C4-2B (cell line): ENCODE data around the gene TAF3.

Experiments used
- CTCF ChIP-seq: fragments of 450-650 bp; conservative IDR thresholded peaks from 2 replicates; pipeline ENCODE4 v1.5.1; 2017; ENCODE audit warnings: mild to moderate bottlenecking
- ZFX ChIP-seq: fragments of 450-650 bp; IDR thresholded peaks from 2 replicates; pipeline ENCODE4 v1.6.1; 2017

DNA sequence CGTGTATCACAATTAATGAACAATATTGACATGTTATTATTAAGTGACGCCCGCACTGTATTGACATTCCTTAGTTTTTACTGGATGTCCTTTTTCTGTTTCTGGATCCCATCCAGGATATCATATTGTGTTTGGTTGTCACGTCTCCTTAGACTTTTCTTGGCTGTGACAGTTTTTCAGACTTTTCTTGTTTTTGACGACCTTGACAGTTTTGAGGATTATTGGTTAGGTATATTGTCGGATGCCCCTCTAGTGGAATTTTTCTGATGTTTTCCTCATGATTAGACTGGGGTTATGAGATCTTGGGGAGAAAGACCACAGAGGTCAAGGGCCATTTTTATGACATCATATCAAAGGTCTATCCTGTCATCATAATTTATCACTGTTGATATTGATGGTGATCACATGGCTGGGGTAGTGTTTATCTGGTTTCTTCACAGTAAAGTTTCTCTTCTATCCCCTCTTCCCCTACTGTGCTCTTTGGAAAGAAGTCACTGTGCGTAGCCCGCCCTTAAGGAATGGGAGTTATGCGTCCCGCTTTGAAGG lies 11.1 kb downstream of the TAF3 start:
- TF ChIP-seq CTCF: no peak
- TF ChIP-seq ZFX: no peak
